Stimulated activated CD8-positive, alpha-beta memory T cell treated with anti-CD3 and anti-CD28 coated beads, Interleukin-2, amount 100 ng/mL, for 1 hour (primary cell): ENCODE measurements around the gene SUSD4.

Source experiments
- DNase-seq, 2 donors: peaks; one replicate each; pipeline ENCODE4 v3.0.0-alpha.2; 2020; ENCODE audit warnings: low read depth in 2 of 2

Gene SUSD4

GRCh38 chr1:223211323-223211985, 152.5 kb downstream of the SUSD4 start:
- no peak for DNase-seq

GRCh38 chr1:223210788-223211120, 153.2 kb downstream of the SUSD4 start:
- DNase-seq, result no peak

GRCh38 chr1:223209992-223210787, 153.8 kb downstream of the SUSD4 start:
- no peak for DNase-seq

GRCh38 chr1:223209293-223209898, 154.6 kb downstream of the SUSD4 start:
- DNase-seq, result no peak

- DNase-seq, result no peak
Observed at GRCh38 chr1:223208164-223209076, 155.6 kb downstream of the SUSD4 start.

GRCh38 chr1:223207293-223208066, 156.5 kb downstream of the SUSD4 start:
- no peak for DNase-seq

GRCh38 chr1:223204424-223204823, 159.6 kb downstream of the SUSD4 start:
- DNase-seq, result no peak

GRCh38 chr1:223203694-223204093, 160.3 kb downstream of the SUSD4 start:
- no peak for DNase-seq

GRCh38 chr1:223203034-223203408, 161.0 kb downstream of the SUSD4 start:
- DNase-seq, result no peak

GRCh38 chr1:223202376-223203033, 161.5 kb downstream of the SUSD4 start:
- DNase-seq, result no peak

- DNase-seq, result no peak
Observed at GRCh38 chr1:223201967-223202366, 162.0 kb downstream of the SUSD4 start.

- no peak for DNase-seq
Observed at GRCh38 chr1:223200903-223201302, 163.1 kb downstream of the SUSD4 start.

- no peak for DNase-seq
Observed at GRCh38 chr1:223199094-223199647, 164.8 kb downstream of the SUSD4 start.

- no peak for DNase-seq
Observed at GRCh38 chr1:223198628-223198965, 165.4 kb downstream of the SUSD4 start.

GRCh38 chr1:223197923-223198627, 165.9 kb downstream of the SUSD4 start:
- no peak for DNase-seq

GRCh38 chr1:223189903-223190724, 173.9 kb downstream of the SUSD4 start:
- DNase-seq, result peak in 1 of 2 donors; percentile 20

- DNase-seq, result no peak
Observed at GRCh38 chr1:223189525-223189902, 174.5 kb downstream of the SUSD4 start.

- DNase-seq, result no peak
Observed at GRCh38 chr1:223188618-223189356, 175.2 kb downstream of the SUSD4 start.
